Mucosa of descending colon (tissue), 3 donors: ENCODE data around the gene FAM43B. TPM values are rescaled to one million over a fixed set of nuclear protein-coding genes. Genes with fewer than 3 reads are reported as not detected.

ENCODE experiments used
- ATAC-seq: fragments of 200-7000 bp; cut with Tn5 transposase; one replicate; pipeline ENCODE4 v1.9.1; 2020; ENCODE audit warnings: mild to moderate bottlenecking, moderate library complexity
- DNase-seq, 3 donors: peaks; one replicate each; pipeline ENCODE4 v3.0.0-alpha.2; 2020
- H3K36me3 ChIP-seq: fragments of 200-600 bp; one replicate; pipeline ENCODE4 v1.8.0; 2021; ENCODE audit warnings: low read depth, mild to moderate bottlenecking
- H3K4me1 ChIP-seq: fragments of 200-600 bp; one replicate; pipeline ENCODE4 v1.8.0; 2021; ENCODE audit warnings: low read depth, mild to moderate bottlenecking
- H3K4me3 ChIP-seq: fragments of 200-600 bp; one replicate; pipeline ENCODE4 v1.8.0; 2021; ENCODE audit warnings: mild to moderate bottlenecking
- H3K9me3 ChIP-seq: fragments of 200-600 bp; one replicate; pipeline ENCODE4 v1.8.0; 2021; ENCODE audit warnings: mild to moderate bottlenecking
- CTCF ChIP-seq: fragments of 200-600 bp; IDR thresholded peaks from one replicate; pipeline ENCODE4 v1.8.0; 2022; ENCODE audit warnings: antibody characterized with exemption, mild to moderate bottlenecking
- intact Hi-C, 2 donors: fragments of 100-400 bp; cut with DNase I in 1 of 2; cut with micrococcal nuclease in 1 of 2; formaldehyde crosslinking; loops; one replicate each; pipeline versions ENCODE4 v1.11.0 to v1.11.1; 2022; cut with DNase I, micrococcal nuclease
- total RNA-seq, 3 donors: library from RNA; stranded (reverse); fragmentation: NEBNext Ultra II Directional in 2 of 3; extraction: Animal tissue kit (Norgen Biotek cat#: 25700) in 2 of 3; gene quantifications; one replicate each; pipeline versions ENCODE4 v1.2.1 to v1.2.4, GENCODE V29; 2021 to 2023
- donor health status: DM: no; HTN: no; CAD: no; lungs with moderate emphysema.
- donor health status: DM: no; HTN: no; CAD: no.
- donor health status: DM: no; HTN: yes; CAD: no.

Gene FAM43B
- total RNA-seq, 3 donors from 2014 or later: 0.14 to 0.92 (median 0.43) TPM

- ATAC-seq (no peak), DNase-seq (no peak)
- TF ChIP-seq CTCF: no peak
- Histone ChIP-seq H3K36me3 (no peaks in the 10 kb centered on the region), H3K4me1 (no peaks in the 10 kb centered on the region), H3K4me3 (no peak overlapping the region), H3K9me3 (no peaks in the 10 kb centered on the region)
- intact Hi-C loops: loop anchor here in 1 of 2 donors (10.0 kb wide), 1 partner anchor 65 kb away; the partner anchor contains the start of gene PINK1
Measured at GRCh38 chr1:20569523-20570098, 17.2 kb downstream of the FAM43B start.

GRCh38 chr1:20571427-20571826 is 19.1 kb downstream of the FAM43B start:
- Histone ChIP-seq H3K9me3 (no peaks in the 10 kb centered on the region), H3K4me3 (no peak overlapping the region), H3K36me3 (no peaks in the 10 kb centered on the region), H3K4me1 (no peaks in the 10 kb centered on the region)
- intact Hi-C loops: loop anchor here in 1 of 2 donors (10.0 kb wide), 1 partner anchor 63 kb away; the partner anchor contains the start of gene PINK1
- no peak for ATAC-seq
- no peak for TF ChIP-seq CTCF
- DNase-seq: no peak

GRCh38 chr1:20573987-20574386 is 21.6 kb downstream of the FAM43B start:
- DNase-seq: no peak
- ATAC-seq: no peak
- no peak for TF ChIP-seq CTCF

GRCh38 chr1:20574686-20575540 is 22.5 kb downstream of the FAM43B start:
- intact Hi-C loops: loop anchor here in 1 of 2 donors (10.0 kb wide), 1 partner anchor 60 kb away; the partner anchor contains the start of gene PINK1
- Histone ChIP-seq H3K9me3 (no peaks in the 10 kb centered on the region), H3K36me3 (no peaks in the 10 kb centered on the region), H3K4me1 (no peaks in the 10 kb centered on the region), H3K4me3 (no peak overlapping the region)
- peak; percentile 68 for TF ChIP-seq CTCF
- peak; percentile 99 for ATAC-seq
- peak; percentile 82 to 96 (median 94) for DNase-seq

More at GRCh38 chr1:20573987-20574386, 21.6 kb downstream of the FAM43B start:
- intact Hi-C loops: loop anchor here in 1 of 2 donors (10.0 kb wide), 1 partner anchor 61 kb away; the partner anchor contains the start of gene PINK1
- Histone ChIP-seq H3K9me3 (no peaks in the 10 kb centered on the region), H3K4me3 (no peak overlapping the region), H3K4me1 (no peaks in the 10 kb centered on the region), H3K36me3 (no peaks in the 10 kb centered on the region)

- H3K4me3 ChIP-seq: no peak overlapping the region
- no peaks in the 10 kb centered on the region for H3K9me3 ChIP-seq
- H3K4me1 ChIP-seq: no peaks in the 10 kb centered on the region
- ATAC-seq (peak; percentile 43), DNase-seq (peak in 1 of 3 donors; percentile 33)
- intact Hi-C loops: loop anchor here in 1 of 2 donors (10.0 kb wide), 1 partner anchor 59 kb away; the partner anchor contains the start of gene PINK1
- no peak for TF ChIP-seq CTCF
- H3K36me3 ChIP-seq: no peaks in the 10 kb centered on the region
Measured at GRCh38 chr1:20575541-20576336, 23.4 kb downstream of the FAM43B start.
